ENCODE results near the gene DENND1B.

DNA sequence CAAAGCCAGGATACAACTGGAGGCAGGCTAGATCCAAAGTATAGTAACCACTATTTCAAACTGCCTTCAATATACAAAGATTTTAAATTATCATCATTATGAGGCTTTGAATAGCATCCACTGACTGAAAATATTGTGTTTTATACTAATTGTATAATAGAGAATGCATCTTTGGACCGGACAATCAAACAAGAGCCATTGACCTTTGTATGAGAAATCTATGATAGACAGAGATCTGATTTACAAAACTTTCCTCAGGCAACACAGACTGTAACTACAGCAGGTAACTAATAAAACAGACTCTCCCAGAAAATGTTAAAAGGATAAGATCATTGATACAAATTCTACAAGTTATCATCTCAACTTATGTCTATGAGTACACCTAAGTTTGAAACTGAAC lies 152.9 kb downstream of the DENND1B start:
- no peak for TF ChIP-seq EZH2phosphoT487 (IDR thresholded peaks at IDR 0.05; ENCODE audit: low read depth)
- TF ChIP-seq, protein P1, sequence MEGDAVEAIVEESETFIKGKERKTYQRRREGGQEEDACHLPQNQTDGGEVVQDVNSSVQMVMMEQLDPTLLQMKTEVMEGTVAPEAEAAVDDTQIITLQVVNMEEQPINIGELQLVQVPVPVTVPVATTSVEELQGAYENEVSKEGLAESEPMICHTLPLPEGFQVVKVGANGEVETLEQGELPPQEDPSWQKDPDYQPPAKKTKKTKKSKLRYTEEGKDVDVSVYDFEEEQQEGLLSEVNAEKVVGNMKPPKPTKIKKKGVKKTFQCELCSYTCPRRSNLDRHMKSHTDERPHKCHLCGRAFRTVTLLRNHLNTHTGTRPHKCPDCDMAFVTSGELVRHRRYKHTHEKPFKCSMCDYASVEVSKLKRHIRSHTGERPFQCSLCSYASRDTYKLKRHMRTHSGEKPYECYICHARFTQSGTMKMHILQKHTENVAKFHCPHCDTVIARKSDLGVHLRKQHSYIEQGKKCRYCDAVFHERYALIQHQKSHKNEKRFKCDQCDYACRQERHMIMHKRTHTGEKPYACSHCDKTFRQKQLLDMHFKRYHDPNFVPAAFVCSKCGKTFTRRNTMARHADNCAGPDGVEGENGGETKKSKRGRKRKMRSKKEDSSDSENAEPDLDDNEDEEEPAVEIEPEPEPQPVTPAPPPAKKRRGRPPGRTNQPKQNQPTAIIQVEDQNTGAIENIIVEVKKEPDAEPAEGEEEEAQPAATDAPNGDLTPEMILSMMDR (IDR thresholded peaks at IDR 0.05; ENCODE audit: low read depth, low read length): no peak

Measured in OCI-LY3 (cell line).